ENCODE data around the gene TSC2. TPM values are rescaled to one million over a fixed set of nuclear protein-coding genes. Genes with fewer than 3 reads are reported as not detected.
"Not testable (repeated sequence)": the region's sequence is repeated elsewhere in the genome, so short reads cannot be mapped to it uniquely, and the experiment has no call there.

Gene TSC2
- total RNA-seq, 1 experiment from 2014 or later = 109 TPM

- H3K27ac Mint-ChIP-seq (ENCODE audit: unreplicated experiment); H3K36me3 ChIP-seq (ENCODE audit: control insufficient read depth, insufficient read depth, low read length); DNase-seq; H3K36me3 Mint-ChIP-seq (ENCODE audit: insufficient read depth, unreplicated experiment); H3K9me3 Mint-ChIP-seq (ENCODE audit: unreplicated experiment); H3K27me3 ChIP-seq (replicated peaks; ENCODE audit: control insufficient read depth, insufficient read depth, low read length); H3K4me3 Mint-ChIP-seq (ENCODE audit: unreplicated experiment); H3K4me3 ChIP-seq (ENCODE audit: low read depth, low read length); BruUV-seq (replicated peaks); POLR2A ChIA-PET; intact Hi-C loops (cut with micrococcal nuclease; ENCODE audit: unreplicated experiment); H3K27me3 Mint-ChIP-seq (ENCODE audit: insufficient read depth, unreplicated experiment); CTCF ChIA-PET; H3K4me1 ChIP-seq; H3K4me1 Mint-ChIP-seq (ENCODE audit: low read depth, unreplicated experiment); H3K9me3 ChIP-seq: not testable (repeated sequence)
Measured at GRCh38 chr16:2129890-2130447, 82.2 kb downstream of the TSC2 start.

GRCh38 chr16:2133797-2134196, 86.0 kb downstream of the TSC2 start:
- CTCF ChIA-PET = not testable (repeated sequence)

DNA sequence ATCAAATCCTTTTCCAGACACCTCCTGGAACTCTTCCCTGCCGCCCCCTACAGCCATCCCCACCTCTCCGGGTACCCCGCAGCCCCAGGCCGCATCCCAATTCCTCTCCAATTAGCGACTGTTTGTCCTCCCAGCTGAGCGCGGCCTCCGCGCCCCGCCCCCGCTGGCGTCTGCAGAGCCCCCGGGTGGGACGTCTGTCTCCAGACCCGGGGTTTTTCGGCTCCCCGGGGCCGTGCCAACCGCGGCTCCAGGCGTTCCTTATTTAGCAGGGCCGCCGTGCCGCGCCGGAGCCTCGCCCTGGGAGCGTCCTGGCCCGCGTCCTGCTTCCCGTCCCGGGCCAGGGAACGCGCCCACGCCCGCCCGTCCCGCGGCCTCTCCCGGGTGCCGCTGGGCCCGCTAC, 87.3 kb downstream of the TSC2 start:
- H3K27ac Mint-ChIP-seq (ENCODE audit: unreplicated experiment); H3K4me1 Mint-ChIP-seq (ENCODE audit: low read depth, unreplicated experiment); POLR2A ChIA-PET; H3K36me3 ChIP-seq (ENCODE audit: control insufficient read depth, insufficient read depth, low read length); DNase-seq; H3K27me3 Mint-ChIP-seq (ENCODE audit: insufficient read depth, unreplicated experiment); H3K36me3 Mint-ChIP-seq (ENCODE audit: insufficient read depth, unreplicated experiment); BruUV-seq (replicated peaks); intact Hi-C loops (cut with micrococcal nuclease; ENCODE audit: unreplicated experiment); H3K9me3 ChIP-seq; H3K4me1 ChIP-seq; CTCF ChIA-PET; H3K9me3 Mint-ChIP-seq (ENCODE audit: unreplicated experiment); H3K27me3 ChIP-seq (replicated peaks; ENCODE audit: control insufficient read depth, insufficient read depth, low read length): not testable (repeated sequence)
- peak overlapping the region; percentile 34 for H3K4me3 ChIP-seq (ENCODE audit: low read depth, low read length)
- peak overlapping the region; percentile 67 for H3K4me3 Mint-ChIP-seq (ENCODE audit: unreplicated experiment)

More at GRCh38 chr16:2133797-2134196, 86.0 kb downstream of the TSC2 start:
- intact Hi-C loops (cut with micrococcal nuclease; ENCODE audit: unreplicated experiment); H3K9me3 ChIP-seq; H3K4me3 Mint-ChIP-seq (ENCODE audit: unreplicated experiment); H3K36me3 ChIP-seq (ENCODE audit: control insufficient read depth, insufficient read depth, low read length); H3K36me3 Mint-ChIP-seq (ENCODE audit: insufficient read depth, unreplicated experiment); BruUV-seq (replicated peaks); H3K27ac Mint-ChIP-seq (ENCODE audit: unreplicated experiment); H3K4me3 ChIP-seq (ENCODE audit: low read depth, low read length); DNase-seq; H3K4me1 Mint-ChIP-seq (ENCODE audit: low read depth, unreplicated experiment); H3K27me3 ChIP-seq (replicated peaks; ENCODE audit: control insufficient read depth, insufficient read depth, low read length); H3K4me1 ChIP-seq; H3K27me3 Mint-ChIP-seq (ENCODE audit: insufficient read depth, unreplicated experiment); POLR2A ChIA-PET; H3K9me3 Mint-ChIP-seq (ENCODE audit: unreplicated experiment): not testable (repeated sequence)

DNA sequence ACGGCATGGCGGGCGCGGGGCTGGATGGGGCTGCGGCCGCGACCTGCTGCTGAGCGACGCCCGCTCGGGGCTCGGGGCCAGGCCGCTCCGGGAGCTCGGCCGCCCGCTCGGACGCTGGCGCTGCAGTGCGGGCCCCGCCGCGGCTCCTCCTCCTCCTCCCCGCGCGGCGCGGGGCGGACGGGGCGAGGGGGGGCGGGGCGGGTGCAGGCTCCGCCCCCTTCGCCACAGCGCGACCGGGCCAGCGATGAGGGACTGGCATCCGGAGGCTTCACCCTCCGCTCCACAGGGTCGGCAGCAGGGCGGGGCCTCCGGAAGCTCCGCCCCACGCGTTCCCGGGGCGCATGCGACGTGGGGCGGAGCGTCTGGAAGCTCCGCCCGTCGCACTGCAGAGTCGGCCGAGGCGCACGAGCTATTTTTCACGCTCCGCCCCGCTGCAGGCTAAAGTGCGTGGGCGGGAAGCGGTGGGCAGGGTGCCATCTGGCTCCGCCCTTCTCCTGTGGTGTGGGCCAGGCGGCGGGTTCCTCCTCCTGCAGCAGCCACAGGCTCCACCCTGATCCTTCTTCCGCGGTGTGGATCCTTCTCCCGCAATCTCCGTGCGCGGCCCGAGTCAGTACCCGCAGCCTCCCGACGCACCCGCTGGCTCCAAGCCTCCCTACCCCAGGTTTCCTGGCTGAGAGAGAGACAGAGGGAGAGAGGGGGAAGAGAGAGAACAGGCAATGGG, 88.1 kb downstream of the TSC2 start, which contains the start of gene PKD1:
PKD1 (minus strand) TSS at position 129 of the 721 bp plus-strand sequence. CDS start 209 bp downstream, outside the sequence.
- H3K4me3 Mint-ChIP-seq (ENCODE audit: unreplicated experiment) = peak within 1 kb of the TSS; percentile 94
- H3K27me3 Mint-ChIP-seq (ENCODE audit: insufficient read depth, unreplicated experiment); H3K9me3 ChIP-seq; H3K4me1 Mint-ChIP-seq (ENCODE audit: low read depth, unreplicated experiment); H3K27me3 ChIP-seq (replicated peaks; ENCODE audit: control insufficient read depth, insufficient read depth, low read length); H3K36me3 ChIP-seq (ENCODE audit: control insufficient read depth, insufficient read depth, low read length); H3K9me3 Mint-ChIP-seq (ENCODE audit: unreplicated experiment); BruUV-seq (replicated peaks); intact Hi-C loops (cut with micrococcal nuclease; ENCODE audit: unreplicated experiment); H3K4me1 ChIP-seq: not testable (repeated sequence)
- H3K4me3 ChIP-seq (ENCODE audit: low read depth, low read length) = peak within 1 kb of the TSS; percentile 40
- ChIA-PET POLR2A (interaction anchor here (0.5 to 0.6 kb wide), 3 partner anchors 10 to 171 kb away, joined by 3 to 12 read pairs (median 5); partner anchors contain the start of genes RPS2 and TRAF7), CTCF (interaction anchor here (0.7 kb wide), 1 partner anchor 19 kb away, joined by 3 read pairs; the partner anchor contains the start of gene TRAF7)
- peak within 1 kb of the TSS; percentile 73 for H3K27ac Mint-ChIP-seq (ENCODE audit: unreplicated experiment)
- DNase-seq = peak; percentile 94 to 99
- H3K36me3 Mint-ChIP-seq (ENCODE audit: insufficient read depth, unreplicated experiment) = peaks cover 14% of the 10 kb centered on the region

Small RNA genes within 50 kb of the gene (microRNA-seq; reads per million reads assigned to microRNA genes)
- gene MIR1225 (not detected), gene MIR3180-5 (not detected), gene MIR4516 (not detected), gene MIR6511B1 (not detected)

Other genes starting within 250 kb of the TSC2 start
- gene HAGH, start 221.2 kb upstream of the TSC2 start, total RNA-seq (2022) = 39.9 and 48.1 TPM in 2 replicates
- gene FAHD1, start 220.8 kb upstream of the TSC2 start, total RNA-seq (2022) = 16.5 and 21.1 TPM in 2 replicates
- gene MEIOB, start 175.8 kb upstream of the TSC2 start, total RNA-seq (2022) = not detected in 2 replicates
- gene HS3ST6, start 129.6 kb upstream of the TSC2 start, total RNA-seq (2022) = not detected in 2 replicates
- 27.6 and 30.5 TPM in 2 replicates for gene MSRB1, start 104.8 kb upstream of the TSC2 start, total RNA-seq (2022)
- gene RPL3L, start 93.3 kb upstream of the TSC2 start, total RNA-seq (2022) = not detected in 2 replicates
- 128 and 132 TPM in 2 replicates for gene NDUFB10, start 88.4 kb upstream of the TSC2 start, total RNA-seq (2022)
- gene RPS2, start 83.2 kb upstream of the TSC2 start, total RNA-seq (2022) = 2,961 and 3,006 TPM in 2 replicates
- gene RNF151, start 81.1 kb upstream of the TSC2 start, total RNA-seq (2022) = not detected in 2 replicates
- gene TBL3, start 75.9 kb upstream of the TSC2 start, total RNA-seq (2022) = 34.7 and 36.6 TPM in 2 replicates
- 0.35 and 1.1 TPM in 2 replicates for gene NOXO1, start 66.5 kb upstream of the TSC2 start, total RNA-seq (2022)
- gene GFER, start 63.8 kb upstream of the TSC2 start, total RNA-seq (2022) = 57.3 and 57.4 TPM in 2 replicates
- 2.9 and 3.3 TPM in 2 replicates for gene SYNGR3, start 58.0 kb upstream of the TSC2 start, total RNA-seq (2022)
- gene ZNF598, start 38.2 kb upstream of the TSC2 start, total RNA-seq (2022) = 43.7 and 50.4 TPM in 2 replicates
- gene NPW, start 28.2 kb upstream of the TSC2 start, total RNA-seq (2022) = 6.1 and 8.8 TPM in 2 replicates
- gene NHERF2, start 21.1 kb upstream of the TSC2 start, total RNA-seq (2022) = 21.8 and 26.6 TPM in 2 replicates
- 34.3 and 38.6 TPM in 2 replicates for gene NTHL1, start 151 bp upstream of the TSC2 start, total RNA-seq (2022)
- gene PKD1, start 87.9 kb downstream of the TSC2 start, total RNA-seq (2022) = 70.5 and 76.2 TPM in 2 replicates
- 1.0 and 1.2 TPM in 2 replicates for gene RAB26, start 100.6 kb downstream of the TSC2 start, total RNA-seq (2022)
- gene TRAF7, start 107.8 kb downstream of the TSC2 start, total RNA-seq (2022) = 61.4 and 66.3 TPM in 2 replicates
- 6.6 and 10.8 TPM in 2 replicates for gene CASKIN1, start 148.6 kb downstream of the TSC2 start, total RNA-seq (2022)
- 53.1 and 59.7 TPM in 2 replicates for gene MLST8, start 157.5 kb downstream of the TSC2 start, total RNA-seq (2022)
- 5.4 and 10.0 TPM in 2 replicates for gene BRICD5, start 162.9 kb downstream of the TSC2 start, total RNA-seq (2022)
- gene PGP, start 166.9 kb downstream of the TSC2 start, total RNA-seq (2022) = 31.1 and 36.2 TPM in 2 replicates
- 29.5 and 30.1 TPM in 2 replicates for gene E4F1, start 175.6 kb downstream of the TSC2 start, total RNA-seq (2022)
- 0.27 and 1.00 TPM in 2 replicates for gene DNASE1L2, start 188.5 kb downstream of the TSC2 start, total RNA-seq (2022)
- gene ECI1, start 203.6 kb downstream of the TSC2 start, total RNA-seq (2022) = 135 and 157 TPM in 2 replicates
- gene RNPS1, start 220.1 kb downstream of the TSC2 start, total RNA-seq (2022) = 207 and 210 TPM in 2 replicates